Calu3 (cell line): ENCODE data around the gene UBE2D4. TPM values are rescaled to one million over a fixed set of nuclear protein-coding genes. Genes with fewer than 3 reads are reported as not detected.

Source experiments
- BruUV-seq: library from RNA; stranded (reverse); fragments of 400-500 nt; replicated peaks from 2 replicates; lab custom pipeline; 2021; lab: Mats Ljungman, UMichigan
- CTCF ChIA-PET: fragments of 300-600 bp; sonication (Branson Sonifier 250); formaldehyde crosslinking; loops from one replicate; lab custom pipeline; 2022; ENCODE audit warnings: antibody characterized with exemption; lab: Charles Lee
- DNase-seq: peaks from one replicate; pipeline ENCODE4 v3.0.0; 2022
- H3K27ac Mint-ChIP-seq: one replicate; pipeline ENCODE4 v1.8.0; 2022; ENCODE audit warnings: mixed read lengths; ENCODE audit not compliant: unreplicated experiment
- H3K27me3 Mint-ChIP-seq: one replicate; pipeline ENCODE4 v1.8.0; 2022; ENCODE audit warnings: mixed read lengths; ENCODE audit not compliant: unreplicated experiment
- H3K36me3 Mint-ChIP-seq: one replicate; pipeline ENCODE4 v1.8.0; 2022; ENCODE audit warnings: mild to moderate bottlenecking, moderate library complexity, mixed read lengths; ENCODE audit not compliant: insufficient read depth, unreplicated experiment
- H3K4me1 Mint-ChIP-seq: one replicate; pipeline ENCODE4 v1.8.0; 2022; ENCODE audit warnings: mild to moderate bottlenecking, low read depth, mixed read lengths; ENCODE audit not compliant: unreplicated experiment
- H3K4me3 Mint-ChIP-seq: one replicate; pipeline ENCODE4 v1.8.0; 2022; ENCODE audit warnings: mild to moderate bottlenecking, low read depth, moderate library complexity, mixed read lengths; ENCODE audit not compliant: unreplicated experiment
- H3K9me3 Mint-ChIP-seq: one replicate; pipeline ENCODE4 v1.8.0; 2022; ENCODE audit warnings: low read depth, mixed read lengths; ENCODE audit not compliant: unreplicated experiment
- intact Hi-C: fragments of 100-400 bp; cut with micrococcal nuclease; formaldehyde crosslinking; loops from one replicate; pipeline ENCODE4 v1.10.0; 2022; ENCODE audit not compliant: unreplicated experiment
- total RNA-seq: library from RNA; stranded (reverse); gene quantifications from 2 replicates; pipeline ENCODE4 v1.2.3, GENCODE V29; 2022
- TF ChIP-seq, protein P1 (sequence below): fragments of 200-600 bp; IDR thresholded peaks from one replicate; pipeline ENCODE4 v1.8.0; 2022; ENCODE audit warnings: antibody characterized with exemption; ENCODE audit not compliant: unreplicated experiment

UBE2D4 gene
- total RNA-seq, 1 experiment from 2014 or later, result 22.7 TPM

- Mint-ChIP-seq H3K4me3 (no peak overlapping the region), H3K9me3 (no peaks in the 10 kb centered on the region), H3K36me3 (no peaks in the 10 kb centered on the region), H3K27me3 (no peaks in the 10 kb centered on the region), H3K27ac (no peak overlapping the region), H3K4me1 (peaks cover under 1% of the 10 kb centered on the region)
- TF ChIP-seq, protein P1, sequence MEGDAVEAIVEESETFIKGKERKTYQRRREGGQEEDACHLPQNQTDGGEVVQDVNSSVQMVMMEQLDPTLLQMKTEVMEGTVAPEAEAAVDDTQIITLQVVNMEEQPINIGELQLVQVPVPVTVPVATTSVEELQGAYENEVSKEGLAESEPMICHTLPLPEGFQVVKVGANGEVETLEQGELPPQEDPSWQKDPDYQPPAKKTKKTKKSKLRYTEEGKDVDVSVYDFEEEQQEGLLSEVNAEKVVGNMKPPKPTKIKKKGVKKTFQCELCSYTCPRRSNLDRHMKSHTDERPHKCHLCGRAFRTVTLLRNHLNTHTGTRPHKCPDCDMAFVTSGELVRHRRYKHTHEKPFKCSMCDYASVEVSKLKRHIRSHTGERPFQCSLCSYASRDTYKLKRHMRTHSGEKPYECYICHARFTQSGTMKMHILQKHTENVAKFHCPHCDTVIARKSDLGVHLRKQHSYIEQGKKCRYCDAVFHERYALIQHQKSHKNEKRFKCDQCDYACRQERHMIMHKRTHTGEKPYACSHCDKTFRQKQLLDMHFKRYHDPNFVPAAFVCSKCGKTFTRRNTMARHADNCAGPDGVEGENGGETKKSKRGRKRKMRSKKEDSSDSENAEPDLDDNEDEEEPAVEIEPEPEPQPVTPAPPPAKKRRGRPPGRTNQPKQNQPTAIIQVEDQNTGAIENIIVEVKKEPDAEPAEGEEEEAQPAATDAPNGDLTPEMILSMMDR, result no peak
- intact Hi-C loops, result no loop called here
- no peak for DNase-seq
- BruUV-seq, result no TSS peak
- CTCF ChIA-PET, result no interaction called here
Observed at GRCh38 chr7:43937444-43937843, 11.2 kb downstream of the UBE2D4 start.

DNA sequence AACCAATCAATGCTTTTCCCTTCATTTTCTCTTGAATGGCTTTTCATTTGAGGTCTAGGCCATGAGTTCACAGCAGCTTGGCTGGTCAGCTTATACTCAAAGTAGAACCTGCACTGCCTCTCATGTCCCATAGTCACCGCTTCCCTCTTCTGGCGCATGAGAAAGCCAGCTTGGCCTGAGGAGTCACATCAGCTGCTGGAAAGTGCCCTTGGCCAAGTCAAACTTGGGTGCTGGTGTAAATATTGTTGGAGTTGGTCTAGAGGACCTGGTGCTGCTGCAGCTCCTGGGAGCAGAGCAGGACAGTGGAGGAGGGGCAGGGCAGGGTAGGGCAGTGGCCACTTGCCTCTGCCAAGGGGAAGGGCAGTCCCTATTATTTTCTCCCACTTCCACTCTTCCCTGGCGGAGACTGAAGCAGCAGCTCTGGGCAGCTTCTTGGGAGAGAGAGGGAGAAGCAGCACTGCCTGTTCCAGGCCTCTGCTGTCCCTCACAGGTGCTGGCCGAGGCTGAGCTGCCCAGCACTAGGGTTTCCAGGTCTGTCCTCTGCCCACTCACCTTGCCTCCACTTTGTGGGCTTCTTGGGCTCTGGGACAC is 12.8 kb downstream of the UBE2D4 start:
- intact Hi-C loops, result no loop called here
- Mint-ChIP-seq H3K4me3 (no peak overlapping the region), H3K36me3 (no peaks in the 10 kb centered on the region), H3K4me1 (peaks cover 14% of the 10 kb centered on the region), H3K27me3 (no peaks in the 10 kb centered on the region), H3K9me3 (no peaks in the 10 kb centered on the region), H3K27ac (no peak overlapping the region)
- BruUV-seq, result no TSS peak
- CTCF ChIA-PET, result no interaction called here
- DNase-seq, result no peak
- TF ChIP-seq, protein P1, result no peak

GRCh38 chr7:43942250-43942649 is 16.0 kb downstream of the UBE2D4 start:
- no peak overlapping the region for H3K27ac Mint-ChIP-seq
- no peaks in the 10 kb centered on the region for H3K9me3 Mint-ChIP-seq
- H3K27me3 Mint-ChIP-seq, result no peaks in the 10 kb centered on the region
- intact Hi-C loops, result no loop called here
- no TSS peak for BruUV-seq
- H3K4me3 Mint-ChIP-seq, result no peak overlapping the region
- peaks cover 14% of the 10 kb centered on the region for H3K4me1 Mint-ChIP-seq
- CTCF ChIA-PET, result interaction anchor here (0.6 to 1.2 kb wide), 2 partner anchors 11 to 37 kb away, joined by 3 to 9 read pairs; no protein-coding TSS in a partner anchor
- H3K36me3 Mint-ChIP-seq, result no peaks in the 10 kb centered on the region
- no peak for DNase-seq
- TF ChIP-seq, protein P1, result no peak

GRCh38 chr7:43942997-43943396 is 16.8 kb downstream of the UBE2D4 start:
- no peaks in the 10 kb centered on the region for H3K9me3 Mint-ChIP-seq
- no TSS peak for BruUV-seq
- H3K36me3 Mint-ChIP-seq, result peaks cover 3% of the 10 kb centered on the region
- intact Hi-C loops, result no loop called here
- no peaks in the 10 kb centered on the region for H3K27me3 Mint-ChIP-seq
- H3K4me1 Mint-ChIP-seq, result peaks cover 14% of the 10 kb centered on the region
- TF ChIP-seq, protein P1, result peak; percentile 37
- H3K27ac Mint-ChIP-seq, result no peak overlapping the region
- peak; percentile 44 for DNase-seq
- H3K4me3 Mint-ChIP-seq, result no peak overlapping the region
- CTCF ChIA-PET, result interaction anchor here (0.5 to 1.2 kb wide), 4 partner anchors 12 to 360 kb away, joined by 3 to 9 read pairs (median 6); partner anchors contain the start of gene STK17A
